A549 (cell line): Measurements from ENCODE around the gene TOX4.

Source experiments
- MAZ ChIP-seq: fragments of 150-350 bp; IDR thresholded peaks from 2 replicates; pipeline ENCODE4 v1.6.1; 2014; ENCODE audit warnings: antibody characterized with exemption, low read depth, low read length, borderline replicate concordance
- POLR2A ChIP-seq: IDR thresholded peaks from 2 replicates; pipeline ENCODE4 v1.6.1; 2012; ENCODE audit warnings: mild to moderate bottlenecking, low read length
- TF ChIP-seq, protein P1 (sequence below): fragments of >200 bp; sonication (Bioruptor Twin); formaldehyde crosslinking; IDR thresholded peaks from 3 replicates; pipeline ENCODE4 v1.5.1; 2016

DNA sequence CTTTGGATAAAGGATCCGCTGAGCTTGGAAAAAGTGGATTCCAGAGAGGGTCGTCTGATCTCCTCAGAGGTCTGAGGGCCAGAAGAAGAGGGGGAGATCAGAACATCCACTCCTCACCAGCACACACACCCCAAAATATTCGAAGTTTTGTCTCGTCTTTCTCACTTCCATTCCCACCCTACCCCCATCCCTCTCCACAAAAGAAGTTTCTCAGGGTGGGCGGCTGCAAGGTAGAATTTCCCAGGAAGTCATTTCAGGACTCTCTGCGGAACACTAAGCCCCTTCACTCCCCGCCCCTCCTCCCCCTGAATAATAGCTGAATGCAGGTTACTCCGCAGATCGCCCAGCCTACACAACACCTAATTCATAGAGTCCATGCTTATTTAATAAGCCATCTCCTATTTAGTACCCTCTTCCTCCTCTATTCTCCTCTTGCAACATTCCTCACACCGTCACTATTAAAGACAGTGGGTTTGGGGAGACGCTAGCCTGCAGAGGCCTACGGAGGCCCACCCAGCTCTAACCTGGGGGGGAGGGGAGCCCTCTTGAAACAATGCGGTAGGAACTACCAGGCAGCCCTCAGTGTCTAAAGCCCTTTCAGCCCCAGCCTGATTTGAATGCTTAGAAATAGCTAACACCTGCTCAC, 49.8 kb downstream of the TOX4 start:
- TF ChIP-seq POLR2A (no peak), MAZ (no peak)
- TF ChIP-seq, protein P1, sequence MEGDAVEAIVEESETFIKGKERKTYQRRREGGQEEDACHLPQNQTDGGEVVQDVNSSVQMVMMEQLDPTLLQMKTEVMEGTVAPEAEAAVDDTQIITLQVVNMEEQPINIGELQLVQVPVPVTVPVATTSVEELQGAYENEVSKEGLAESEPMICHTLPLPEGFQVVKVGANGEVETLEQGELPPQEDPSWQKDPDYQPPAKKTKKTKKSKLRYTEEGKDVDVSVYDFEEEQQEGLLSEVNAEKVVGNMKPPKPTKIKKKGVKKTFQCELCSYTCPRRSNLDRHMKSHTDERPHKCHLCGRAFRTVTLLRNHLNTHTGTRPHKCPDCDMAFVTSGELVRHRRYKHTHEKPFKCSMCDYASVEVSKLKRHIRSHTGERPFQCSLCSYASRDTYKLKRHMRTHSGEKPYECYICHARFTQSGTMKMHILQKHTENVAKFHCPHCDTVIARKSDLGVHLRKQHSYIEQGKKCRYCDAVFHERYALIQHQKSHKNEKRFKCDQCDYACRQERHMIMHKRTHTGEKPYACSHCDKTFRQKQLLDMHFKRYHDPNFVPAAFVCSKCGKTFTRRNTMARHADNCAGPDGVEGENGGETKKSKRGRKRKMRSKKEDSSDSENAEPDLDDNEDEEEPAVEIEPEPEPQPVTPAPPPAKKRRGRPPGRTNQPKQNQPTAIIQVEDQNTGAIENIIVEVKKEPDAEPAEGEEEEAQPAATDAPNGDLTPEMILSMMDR, result no peak
